Measurements from ENCODE around the gene ULK1.
A peak's percentile ranks its signal among the peaks of the same experiment; 100 is the strongest.

ULK1 gene

GRCh38 chr12:131921866-131922769, 27.7 kb downstream of the ULK1 start:
- no peak for DNase-seq

- peak; percentile 17 for DNase-seq
These were observed 28.4 kb downstream of the ULK1 start for GRCh38 chr12:131922772-131923171.

GRCh38 chr12:131923260-131923659, 28.8 kb downstream of the ULK1 start:
- DNase-seq, result peak; percentile 32

- DNase-seq, result peak; percentile 30
These were observed 33.0 kb downstream of the ULK1 start for GRCh38 chr12:131927110-131928079.

GRCh38 chr12:131928080-131928710, 33.8 kb downstream of the ULK1 start:
- DNase-seq, result no peak

GRCh38 chr12:131928711-131929580, 34.5 kb downstream of the ULK1 start, which contains the start of gene PUS1:
TSS of gene PUS1 (plus strand) at chr12:131929276. CDS start at chr12:131929723, 447 bp downstream.
- peak; percentile 97 for DNase-seq

- no peak for DNase-seq
These were observed 35.4 kb downstream of the ULK1 start for GRCh38 chr12:131929581-131930456.

GRCh38 chr12:131930510-131930909, 36.1 kb downstream of the ULK1 start:
- no peak for DNase-seq

GRCh38 chr12:131933387-131933786, 39.0 kb downstream of the ULK1 start:
- DNase-seq, result no peak

DNA sequence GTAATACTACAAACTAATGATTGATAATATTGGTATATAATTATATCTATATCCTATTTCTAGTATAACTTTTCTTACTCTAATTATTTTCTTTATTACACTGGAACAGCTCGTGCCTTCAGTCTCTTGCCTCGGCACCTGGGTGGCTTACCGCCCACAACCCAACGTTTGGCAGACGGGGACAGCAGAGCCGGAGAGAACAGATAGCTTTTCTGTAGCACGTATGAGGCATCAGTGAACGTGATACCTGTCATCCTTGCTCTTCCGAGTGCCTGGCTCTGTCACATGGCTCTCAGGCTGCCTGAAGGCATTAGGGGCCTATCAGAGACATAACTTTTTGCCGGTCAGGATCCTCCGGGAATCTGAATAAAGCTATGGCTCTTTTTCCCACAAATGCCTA, 40.1 kb downstream of the ULK1 start:
- DNase-seq, result no peak

DNA sequence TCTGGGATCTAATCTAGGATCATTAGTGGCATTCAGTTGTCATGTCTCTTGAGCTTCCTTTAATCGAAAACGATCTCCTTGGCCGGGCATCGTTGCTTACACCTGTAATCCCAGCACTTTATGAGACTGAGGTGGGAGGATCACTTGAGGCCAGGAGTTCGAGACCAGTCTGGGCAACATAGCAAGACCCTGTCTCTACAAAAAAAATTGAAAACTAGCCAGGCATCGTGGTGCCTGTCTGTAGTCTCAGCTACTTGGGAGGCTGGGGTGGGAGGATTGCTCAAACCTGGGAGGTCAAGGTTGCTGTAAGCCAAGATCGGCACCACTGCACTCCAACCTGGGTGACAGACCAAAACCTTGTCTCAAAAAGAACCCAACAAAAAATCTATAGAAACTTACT, 43.7 kb downstream of the ULK1 start:
- no peak for DNase-seq

DNA sequence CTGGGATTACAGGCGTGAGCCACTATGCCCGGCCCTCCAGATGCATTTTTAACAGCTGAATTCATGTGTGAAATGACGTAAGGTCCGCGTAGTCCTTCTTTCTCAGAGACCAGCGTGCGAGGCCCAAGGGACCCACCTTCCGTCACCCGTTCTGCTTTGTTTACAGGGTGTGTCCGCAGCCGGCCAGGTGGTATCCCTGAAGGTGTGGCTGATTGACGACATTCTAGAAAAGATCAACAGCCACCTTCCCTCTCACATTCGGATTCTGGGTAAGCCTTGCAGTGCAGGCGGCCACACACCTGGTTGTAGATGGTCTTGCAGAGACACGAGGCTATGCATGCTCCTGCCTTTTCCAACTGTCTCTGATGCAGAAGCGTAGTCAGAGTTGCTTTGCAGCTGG, 44.6 kb downstream of the ULK1 start:
- no peak for DNase-seq

GRCh38 chr12:131940141-131940547, 45.7 kb downstream of the ULK1 start:
- no peak for DNase-seq

DNA sequence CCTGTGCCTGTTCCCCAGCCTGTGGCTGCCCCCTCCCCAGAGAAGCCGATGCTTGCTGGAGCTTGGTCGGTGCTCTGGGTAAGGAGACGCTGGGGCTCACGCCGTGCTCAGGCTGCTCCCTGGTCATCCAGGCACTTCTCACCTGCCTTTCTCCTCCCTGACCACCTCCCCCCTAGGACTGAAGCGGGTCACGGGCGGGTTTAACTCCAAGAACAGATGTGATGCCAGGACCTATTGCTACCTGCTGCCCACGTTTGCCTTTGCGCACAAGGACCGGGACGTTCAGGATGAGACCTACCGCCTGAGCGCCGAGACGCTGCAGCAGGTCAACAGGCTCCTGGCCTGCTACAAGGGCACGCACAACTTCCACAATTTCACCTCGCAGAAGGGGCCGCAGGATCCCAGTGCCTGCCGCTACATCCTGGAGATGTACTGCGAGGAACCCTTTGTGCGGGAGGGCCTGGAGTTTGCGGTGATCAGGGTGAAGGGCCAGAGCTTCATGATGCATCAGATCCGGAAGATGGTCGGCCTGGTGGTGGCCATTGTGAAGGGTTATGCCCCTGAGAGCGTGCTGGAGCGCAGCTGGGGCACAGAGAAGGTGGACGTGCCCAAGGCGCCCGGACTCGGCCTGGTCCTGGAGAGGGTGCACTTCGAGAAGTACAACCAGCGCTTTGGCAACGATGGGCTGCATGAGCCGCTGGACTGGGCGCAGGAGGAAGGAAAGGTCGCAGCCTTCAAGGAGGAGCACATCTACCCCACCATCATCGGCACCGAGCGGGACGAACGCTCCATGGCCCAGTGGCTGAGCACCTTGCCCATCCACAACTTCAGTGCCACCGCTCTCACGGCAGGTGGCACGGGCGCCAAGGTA, 46.9 kb downstream of the ULK1 start:
- no peak for DNase-seq

- DNase-seq, result no peak
These were observed 47.5 kb downstream of the ULK1 start for GRCh38 chr12:131941987-131942341.

DNA sequence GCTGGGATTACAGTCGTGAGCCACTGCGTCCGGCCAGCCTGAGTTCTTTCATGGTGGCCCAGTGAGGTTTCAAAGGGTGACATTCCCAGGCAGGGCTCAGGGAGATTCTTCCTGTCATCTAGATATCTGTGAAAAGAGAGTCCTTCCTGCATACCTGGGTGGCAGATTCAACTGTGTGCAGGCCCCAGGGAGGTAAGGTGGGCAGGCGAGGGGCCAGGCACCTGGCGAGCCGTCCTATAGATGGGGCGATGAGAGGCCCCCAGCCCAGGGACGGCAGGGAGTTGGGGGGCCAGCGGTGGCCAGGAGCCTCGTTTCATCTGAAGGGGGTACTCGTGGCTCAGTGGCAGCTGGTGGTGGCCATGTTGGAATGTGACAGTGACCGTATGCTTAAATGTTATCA, 48.2 kb downstream of the ULK1 start:
- DNase-seq, result no peak

GRCh38 chr12:131943389-131943788, 49.0 kb downstream of the ULK1 start:
- no peak for DNase-seq

DNA sequence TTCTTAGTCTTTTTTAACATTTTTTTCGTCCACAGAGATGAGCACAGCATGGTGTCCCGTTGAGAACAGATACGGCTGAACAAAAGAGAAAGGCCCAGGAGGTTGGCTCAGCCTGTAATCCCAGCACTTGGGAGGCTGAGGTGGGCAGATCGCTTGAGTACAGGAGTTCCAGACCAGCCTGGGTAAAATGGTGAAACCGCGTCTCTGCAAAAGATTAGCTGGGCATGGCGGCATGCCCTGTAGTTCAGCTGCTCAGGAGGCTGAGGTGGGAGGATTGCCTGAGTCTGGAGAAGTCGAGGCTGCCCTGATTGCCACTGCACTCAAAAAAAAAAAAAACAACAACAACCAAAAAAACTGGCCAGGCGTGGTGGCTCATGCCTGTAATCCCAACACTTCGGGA, 49.5 kb downstream of the ULK1 start:
- no peak for DNase-seq

DNA sequence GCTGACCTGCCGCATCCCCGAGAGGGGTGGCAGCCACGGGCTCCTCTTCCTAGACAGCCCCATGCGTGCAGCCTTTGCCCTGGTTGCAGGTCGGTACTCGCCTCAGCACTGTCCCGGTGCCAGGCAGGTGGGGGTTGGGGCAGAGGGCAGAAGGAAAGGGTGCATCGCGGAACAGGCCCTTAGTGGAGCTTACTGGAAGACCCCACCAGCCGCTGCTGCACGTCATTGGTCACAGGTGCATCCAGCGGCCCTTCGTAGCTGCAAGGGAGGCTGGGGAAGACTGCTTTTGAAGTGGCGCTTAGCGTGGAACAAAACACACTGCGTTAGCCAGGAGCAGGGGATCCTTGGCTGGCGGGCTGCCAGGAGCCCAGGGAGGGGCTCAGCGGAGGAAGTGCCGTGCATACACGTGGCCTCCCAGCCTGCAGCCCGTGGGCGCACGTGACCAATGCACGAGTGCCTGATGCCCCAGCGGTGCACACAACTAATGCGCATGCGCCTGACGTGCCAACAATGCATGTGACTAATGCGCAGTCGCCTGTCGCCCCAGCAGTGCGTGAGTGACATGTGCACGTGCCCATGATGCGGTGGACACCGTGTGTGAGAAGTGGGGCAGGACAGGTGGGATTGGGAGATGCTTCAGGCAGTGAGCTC, 50.3 kb downstream of the ULK1 start:
- DNase-seq, result no peak

All from left hindlimb (tissue), 1 donor.